HepG2 (cell line): Measurements from ENCODE around the gene BRAT1. TPM values are rescaled to one million over a fixed set of nuclear protein-coding genes. Genes with fewer than 3 reads are reported as not detected.

ENCODE experiments used
- AGO1 ChIP-seq: fragments of 200-400 bp; formaldehyde crosslinking; IDR thresholded peaks from 2 replicates; pipeline ENCODE4 v1.6.1; 2017; ENCODE audit warnings: mild to moderate bottlenecking, low read depth, low read length, moderate library complexity; ENCODE audit not compliant: poor library complexity, severe bottlenecking
- ARHGAP35 ChIP-seq: sonication (generic); formaldehyde crosslinking; IDR thresholded peaks from 2 replicates; pipeline ENCODE4 v1.9.0; 2022; ENCODE audit warnings: mild to moderate bottlenecking, inconsistent platforms, moderate library complexity, missing genetic modification reagents, borderline replicate concordance
- FOXA3 ChIP-seq: IDR thresholded peaks from 2 replicates; pipeline ENCODE4 v1.6.1; 2016; ENCODE audit warnings: missing genetic modification reagents, missing compliant biosample characterization
- HDAC1 ChIP-seq: sonication (generic); formaldehyde crosslinking; IDR thresholded peaks from 2 replicates; pipeline ENCODE4 v1.5.1; 2020; ENCODE audit warnings: mild to moderate bottlenecking, missing genetic modification reagents
- KLF12 ChIP-seq: sonication (generic); formaldehyde crosslinking; IDR thresholded peaks from 2 replicates; pipeline ENCODE4 v1.4.0; 2020; ENCODE audit warnings: missing genetic modification reagents, borderline replicate concordance
- NAIF1 ChIP-seq: sonication (generic); formaldehyde crosslinking; IDR thresholded peaks from 2 replicates; pipeline ENCODE4 v1.5.0; 2020; ENCODE audit warnings: mild to moderate bottlenecking, missing genetic modification reagents, borderline replicate concordance
- NFAT5 ChIP-seq: sonication (generic); formaldehyde crosslinking; IDR thresholded peaks from 2 replicates; pipeline ENCODE4 v1.4.0; 2020; ENCODE audit warnings: missing genetic modification reagents
- REL ChIP-seq: sonication (generic); formaldehyde crosslinking; conservative IDR thresholded peaks from 2 replicates; pipeline ENCODE4 v1.8.0; 2022; ENCODE audit warnings: mild to moderate bottlenecking, missing genetic modification reagents, moderate library complexity
- SALL2 ChIP-seq: sonication (generic); formaldehyde crosslinking; IDR thresholded peaks from 2 replicates; pipeline ENCODE4 v1.8.1; 2023; ENCODE audit warnings: mild to moderate bottlenecking, missing genetic modification reagents, inconsistent platforms
- YEATS4 ChIP-seq: sonication (generic); formaldehyde crosslinking; IDR thresholded peaks from 2 replicates; pipeline ENCODE4 v1.4.0; 2020; ENCODE audit warnings: missing genetic modification reagents, borderline replicate concordance
- ZBED4 ChIP-seq: sonication (generic); formaldehyde crosslinking; IDR thresholded peaks from 2 replicates; pipeline ENCODE4 v1.4.0; 2020; ENCODE audit warnings: missing genetic modification reagents, borderline replicate concordance
- ZNF24 ChIP-seq: fragments of 450-650 bp; IDR thresholded peaks from 2 replicates; pipeline ENCODE4 v1.6.1; 2017; ENCODE audit warnings: antibody characterized with exemption, mild to moderate bottlenecking
- ZNF639 ChIP-seq: conservative IDR thresholded peaks from 2 replicates; pipeline ENCODE4 v1.6.1; 2018; ENCODE audit warnings: missing genetic modification reagents
- ZNF7 ChIP-seq: IDR thresholded peaks from 2 replicates; pipeline ENCODE4 v1.6.1; 2016; ENCODE audit warnings: missing biosample characterization, missing genetic modification reagents
- ZNF713 ChIP-seq: sonication (generic); formaldehyde crosslinking; IDR thresholded peaks from 2 replicates; pipeline ENCODE4 v1.4.0; 2020; ENCODE audit warnings: mild to moderate bottlenecking, missing genetic modification reagents
- polyA plus RNA-seq, 8 experiments: library from polyadenylated mRNA; depleted of rRNA in 3 of 8; stranded (reverse) in 7 of 8; unstranded in 1 of 8; fragments of >200 nt; fragmentation: Illumina TruSeq in 4 of 8; extraction: Trizol in 4 of 8; gene quantifications; 2 replicates each; pipeline versions ENCODE4 v1.2.1 to v1.2.3, GENCODE V29; 2011 to 2016; ENCODE audit warnings: low read depth in 4 of 8, missing spikeins in 1 of 8, mixed read lengths in 1 of 8; ENCODE audit not compliant: insufficient read depth in 1 of 8
- total RNA-seq, 5 experiments: library from RNA; depleted of rRNA; stranded (reverse); fragments of >200 nt; fragmentation: Illumina TruSeq; extraction: Trizol; gene quantifications; 2 replicates each; pipeline ENCODE4 v1.2.3, GENCODE V29; 2016; ENCODE audit warnings: low read depth in 1 of 5

The BRAT1 gene
- total and polyA plus RNA-seq, 2 of the 13 experiments (the other 11 are each of a cell fraction or from before 2014, with no cell fraction given) = 10.2 to 20.3 TPM

GRCh38 chr7:2555121-2556052 is at the start of gene BRAT1 (continued):
- no peak for TF ChIP-seq FOXA3 (CRISPR knock-in tag)
- peak; percentile 69; the same call in 1 of the 2 replicates for TF ChIP-seq ZNF7 (CRISPR knock-in tag)
- no peak for TF ChIP-seq ZNF24
- peak; percentile 56; the same call in 1 of the 2 replicates for TF ChIP-seq SALL2 (CRISPR knock-in tag)
- 0 out of 2 replicates have a peak, but pooled peaks have one; percentile 42 for TF ChIP-seq HDAC1
- TF ChIP-seq YEATS4 (CRISPR knock-in tag) = peak; percentile 81
- TF ChIP-seq KLF12 (CRISPR knock-in tag) = 0 out of 2 replicates have a peak, but pooled peaks have one; percentile 40
- TF ChIP-seq ZNF639 (CRISPR knock-in tag) = peak; percentile 41; the same call in 1 of the 2 replicates
- no peak for TF ChIP-seq AGO1
- TF ChIP-seq NFAT5 (CRISPR knock-in tag) = 0 out of 2 replicates have a peak, but pooled peaks have one; percentile 17
- TF ChIP-seq ZBED4 (CRISPR knock-in tag) = peak; percentile 18; the same call in 1 of the 2 replicates
- peak; percentile 48; the same call in 1 of the 2 replicates for TF ChIP-seq ARHGAP35
- 0 out of 2 replicates have a peak, but pooled peaks have one; percentile 49 for TF ChIP-seq ZNF713 (CRISPR knock-in tag)
- TF ChIP-seq NAIF1 (CRISPR knock-in tag) = no peak; the same call in 1 of the 2 replicates
- 0 out of 2 replicates have a peak, but pooled peaks have one; percentile 66 for TF ChIP-seq REL (CRISPR knock-in tag)
